A673 (cell line): ENCODE data around the gene ECD.

ENCODE experiments used
- EZH2 ChIP-seq: fragments of 200-600 bp; sonication (generic); IDR thresholded peaks from 2 replicates; pipeline ENCODE4 v1.6.1; 2017; ENCODE audit warnings: borderline replicate concordance, low read depth, mild to moderate bottlenecking, mixed read lengths, antibody characterized with exemption, low read length; ENCODE audit not compliant: poor library complexity, severe bottlenecking
- TF ChIP-seq, protein P1 (sequence below): fragments of 300-800, 200-600 bp; sonication (generic); conservative IDR thresholded peaks from 2 replicates; pipeline ENCODE4 v1.5.1; 2017; ENCODE audit warnings: low read depth, mild to moderate bottlenecking, antibody characterized with exemption, low read length, moderate library complexity, mixed read lengths

DNA sequence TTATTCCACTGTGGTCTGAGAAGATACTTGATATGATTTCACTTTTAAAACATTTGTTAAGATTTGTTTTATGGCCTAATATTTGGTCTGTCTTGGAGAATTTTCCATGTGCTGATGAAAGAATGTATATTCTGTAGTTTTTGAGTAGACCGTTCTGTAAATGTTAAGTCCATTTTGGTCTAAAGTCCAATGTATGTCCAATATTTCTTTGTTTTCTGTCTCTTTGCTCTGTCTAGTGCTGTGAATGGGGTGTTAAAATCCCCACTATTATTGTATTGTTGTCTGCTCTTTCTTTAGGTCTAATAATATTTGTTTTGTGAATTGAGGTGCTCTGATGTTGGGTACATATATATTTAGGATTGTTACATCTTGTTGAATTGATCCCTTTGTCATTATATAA, 47.9 kb upstream of the ECD start:
- TF ChIP-seq, protein P1, sequence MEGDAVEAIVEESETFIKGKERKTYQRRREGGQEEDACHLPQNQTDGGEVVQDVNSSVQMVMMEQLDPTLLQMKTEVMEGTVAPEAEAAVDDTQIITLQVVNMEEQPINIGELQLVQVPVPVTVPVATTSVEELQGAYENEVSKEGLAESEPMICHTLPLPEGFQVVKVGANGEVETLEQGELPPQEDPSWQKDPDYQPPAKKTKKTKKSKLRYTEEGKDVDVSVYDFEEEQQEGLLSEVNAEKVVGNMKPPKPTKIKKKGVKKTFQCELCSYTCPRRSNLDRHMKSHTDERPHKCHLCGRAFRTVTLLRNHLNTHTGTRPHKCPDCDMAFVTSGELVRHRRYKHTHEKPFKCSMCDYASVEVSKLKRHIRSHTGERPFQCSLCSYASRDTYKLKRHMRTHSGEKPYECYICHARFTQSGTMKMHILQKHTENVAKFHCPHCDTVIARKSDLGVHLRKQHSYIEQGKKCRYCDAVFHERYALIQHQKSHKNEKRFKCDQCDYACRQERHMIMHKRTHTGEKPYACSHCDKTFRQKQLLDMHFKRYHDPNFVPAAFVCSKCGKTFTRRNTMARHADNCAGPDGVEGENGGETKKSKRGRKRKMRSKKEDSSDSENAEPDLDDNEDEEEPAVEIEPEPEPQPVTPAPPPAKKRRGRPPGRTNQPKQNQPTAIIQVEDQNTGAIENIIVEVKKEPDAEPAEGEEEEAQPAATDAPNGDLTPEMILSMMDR: no peak
- no peak for TF ChIP-seq EZH2
